SJCRH30 (cell line): Measurements from ENCODE around the gene GRWD1. TPM values are rescaled to one million over a fixed set of nuclear protein-coding genes. Genes with fewer than 3 reads are reported as not detected.

Source experiments
- DNase-seq, 2 experiments: peaks; one replicate each; pipeline ENCODE4 v3.0.0-alpha.2; 2015 to 2020
- H3K27ac ChIP-seq: fragments of 250-450 bp; sonication (Bioruptor Pico); 2 replicates; pipeline ENCODE4 v1.5.1; 2020; ENCODE audit warnings: mild to moderate bottlenecking, moderate library complexity
- H3K27me3 ChIP-seq: fragments of 250-450 bp; sonication (Bioruptor Pico); 2 replicates; pipeline ENCODE4 v1.5.1; 2020; ENCODE audit warnings: mild to moderate bottlenecking, moderate library complexity
- H3K36me3 ChIP-seq: fragments of 250-450 bp; sonication (Bioruptor Pico); 2 replicates; pipeline ENCODE4 v1.5.1; 2020; ENCODE audit warnings: mild to moderate bottlenecking, moderate library complexity
- H3K4me1 ChIP-seq: fragments of 250-450 bp; sonication (Bioruptor Pico); 2 replicates; pipeline ENCODE4 v1.5.1; 2020; ENCODE audit warnings: mild to moderate bottlenecking, moderate library complexity
- H3K4me3 ChIP-seq: fragments of 250-450 bp; sonication (Bioruptor Pico); 2 replicates; pipeline ENCODE4 v1.5.1; 2020; ENCODE audit warnings: mild to moderate bottlenecking, moderate library complexity
- H3K9me3 ChIP-seq: fragments of 250-450 bp; sonication (Bioruptor Pico); replicated peaks from 2 replicates; pipeline ENCODE4 v1.5.1; 2020; ENCODE audit warnings: mild to moderate bottlenecking, moderate library complexity
- total RNA-seq: library from RNA; depleted of rRNA; stranded (reverse); fragments of >200 nt; shearing (Covaris generic); gene quantifications from 2 replicates; pipeline ENCODE4 v1.2.3, GENCODE V29; 2014; rRNA removed

GRWD1 gene
- 40.4 and 44.6 TPM in 2 replicates for total RNA-seq

DNA sequence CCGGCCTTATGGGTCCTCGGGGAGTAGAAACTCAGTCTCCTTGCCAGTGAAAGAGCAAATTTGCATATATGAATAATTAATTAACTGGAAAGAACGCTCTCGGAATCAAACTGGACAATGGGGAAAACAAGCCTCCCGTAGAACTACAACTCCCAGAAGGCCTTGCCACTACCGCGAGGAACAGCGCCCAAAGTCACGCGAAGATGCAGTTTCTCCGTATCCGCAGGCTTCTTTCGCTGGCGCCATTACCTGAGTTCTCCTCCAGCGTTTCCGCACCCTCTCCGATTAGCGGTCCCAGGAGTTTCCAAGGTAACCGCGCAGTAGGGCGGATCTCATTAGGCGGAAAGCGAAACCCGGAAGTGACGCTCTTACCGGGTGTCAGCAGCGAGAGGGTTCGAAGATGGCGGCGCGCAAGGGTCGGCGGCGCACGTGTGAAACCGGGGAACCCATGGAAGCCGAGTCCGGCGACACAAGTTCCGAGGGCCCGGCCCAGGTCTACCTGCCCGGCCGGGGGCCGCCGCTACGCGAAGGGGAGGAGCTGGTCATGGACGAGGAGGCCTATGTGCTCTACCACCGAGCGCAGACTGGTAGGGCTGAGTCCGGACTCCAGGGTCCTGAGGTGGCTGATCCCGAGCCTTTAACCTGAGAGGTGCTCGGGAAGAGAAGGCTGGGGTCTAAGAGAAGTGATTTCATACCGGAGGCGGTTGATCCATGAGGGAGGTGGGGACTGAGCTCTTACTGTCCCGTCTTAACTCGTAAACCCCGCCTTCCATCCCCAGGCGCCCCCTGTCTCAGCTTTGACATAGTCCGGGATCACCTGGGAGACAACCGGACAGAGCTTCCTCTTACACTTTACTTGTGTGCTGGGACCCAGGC is at the start of gene GRWD1:
Gene GRWD1, plus strand, starts transcription at position 378 of the 876 bp plus-strand sequence. Its CDS starts 23 bp downstream, at position 401.
- DNase-seq, result peak; percentile 91 to 96
- H3K9me3 ChIP-seq, result no peaks in the 10 kb centered on the region
- H3K27ac ChIP-seq, result peak within 1 kb of the TSS; percentile 75
- peaks cover 25% of the 10 kb centered on the region for H3K36me3 ChIP-seq
- H3K4me3 ChIP-seq, result peak within 1 kb of the TSS; percentile 92
- H3K27me3 ChIP-seq, result no peaks in the 10 kb centered on the region
- H3K4me1 ChIP-seq, result peaks cover 4% of the 10 kb centered on the region; the same call in 1 of the 2 replicates

GRCh38 chr19:48396016-48396823 is 49.6 kb upstream of the GRWD1 start:
- Histone ChIP-seq H3K4me1 (peaks cover 13% of the 10 kb centered on the region; the same call in 1 of the 2 replicates), H3K27me3 (peaks cover 43% of the 10 kb centered on the region), H3K9me3 (no peaks in the 10 kb centered on the region), H3K4me3 (no peak overlapping the region), H3K36me3 (no peaks in the 10 kb centered on the region), H3K27ac (no peak overlapping the region)
- DNase-seq, result peak; percentile 46 to 52

GRCh38 chr19:48396824-48397176 is 49.0 kb upstream of the GRWD1 start:
- H3K9me3 ChIP-seq, result no peaks in the 10 kb centered on the region
- peaks cover 43% of the 10 kb centered on the region for H3K27me3 ChIP-seq
- no peak for DNase-seq
- H3K27ac ChIP-seq, result no peak overlapping the region
- peaks cover 13% of the 10 kb centered on the region; the same call in 1 of the 2 replicates for H3K4me1 ChIP-seq
- no peaks in the 10 kb centered on the region for H3K36me3 ChIP-seq
- H3K4me3 ChIP-seq, result no peak overlapping the region

DNA sequence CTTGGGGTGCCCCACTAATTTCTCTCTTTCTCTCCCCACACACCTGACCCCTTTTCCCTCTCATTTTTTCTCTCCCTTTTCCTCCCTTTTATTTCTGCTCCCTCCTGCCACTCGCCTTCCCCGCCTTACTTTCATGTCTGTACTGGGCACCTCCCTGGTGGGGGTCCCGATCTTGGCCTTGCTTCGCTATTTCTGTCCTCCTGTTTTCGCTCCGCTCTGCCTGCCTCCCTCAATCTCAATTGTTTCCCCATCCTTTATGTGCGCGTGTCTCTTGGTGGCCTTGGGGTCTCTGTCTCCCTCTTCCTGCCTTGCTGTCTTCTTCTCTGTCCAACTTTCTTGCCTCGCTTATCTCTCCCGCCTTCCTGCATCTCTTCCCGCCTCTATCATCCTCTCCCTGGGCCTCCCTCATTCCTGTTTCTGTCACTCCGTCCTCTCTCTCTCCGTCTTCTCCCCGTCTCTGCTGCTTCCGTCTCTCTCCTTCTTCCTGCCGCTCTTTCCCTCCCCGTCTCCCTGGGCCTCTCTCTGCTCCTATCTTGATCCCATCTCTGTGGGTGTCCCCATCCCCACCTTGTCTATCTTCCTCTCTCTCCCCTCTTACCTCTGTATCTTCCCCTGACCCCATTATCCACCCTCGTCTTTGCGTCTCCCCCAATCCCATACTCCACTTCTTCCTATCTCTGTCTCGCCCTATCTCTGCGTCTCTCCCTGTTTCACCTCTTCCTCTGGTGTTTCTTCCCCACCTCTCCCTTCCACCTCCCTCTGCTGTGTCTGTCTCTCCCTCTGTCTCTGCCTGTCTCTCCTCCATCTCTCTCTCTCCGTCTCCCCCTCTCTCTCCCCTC is 48.3 kb upstream of the GRWD1 start:
- Histone ChIP-seq H3K27ac (no peak overlapping the region), H3K27me3 (peaks cover 43% of the 10 kb centered on the region), H3K4me1 (peaks cover 13% of the 10 kb centered on the region; the same call in 1 of the 2 replicates), H3K4me3 (no peak overlapping the region), H3K36me3 (no peaks in the 10 kb centered on the region), H3K9me3 (no peaks in the 10 kb centered on the region)
- DNase-seq, result no peak

GRCh38 chr19:48398102-48398374 is 47.7 kb upstream of the GRWD1 start:
- Histone ChIP-seq H3K27me3 (peaks cover 37% of the 10 kb centered on the region), H3K36me3 (no peaks in the 10 kb centered on the region), H3K4me3 (no peak overlapping the region), H3K4me1 (peaks cover 13% of the 10 kb centered on the region; the same call in 1 of the 2 replicates), H3K27ac (no peak overlapping the region), H3K9me3 (no peaks in the 10 kb centered on the region)
- no peak for DNase-seq

- Histone ChIP-seq H3K36me3 (no peaks in the 10 kb centered on the region), H3K4me1 (peaks cover 13% of the 10 kb centered on the region; the same call in 1 of the 2 replicates), H3K27me3 (peaks cover 31% of the 10 kb centered on the region), H3K4me3 (no peak overlapping the region), H3K27ac (no peak overlapping the region), H3K9me3 (no peaks in the 10 kb centered on the region)
- DNase-seq, result no peak
These were observed 47.2 kb upstream of the GRWD1 start for GRCh38 chr19:48398375-48399235.

- H3K27me3 ChIP-seq, result peaks cover 19% of the 10 kb centered on the region
- peak overlapping the region; percentile 52 for H3K4me3 ChIP-seq
- DNase-seq, result peak; percentile 80 to 82
- peaks cover 11% of the 10 kb centered on the region; the same call in 1 of the 2 replicates for H3K4me1 ChIP-seq
- H3K36me3 ChIP-seq, result no peaks in the 10 kb centered on the region
- H3K27ac ChIP-seq, result peak overlapping the region; percentile 50
- no peaks in the 10 kb centered on the region for H3K9me3 ChIP-seq
These were observed 45.6 kb upstream of the GRWD1 start for GRCh38 chr19:48400018-48400742.

DNA sequence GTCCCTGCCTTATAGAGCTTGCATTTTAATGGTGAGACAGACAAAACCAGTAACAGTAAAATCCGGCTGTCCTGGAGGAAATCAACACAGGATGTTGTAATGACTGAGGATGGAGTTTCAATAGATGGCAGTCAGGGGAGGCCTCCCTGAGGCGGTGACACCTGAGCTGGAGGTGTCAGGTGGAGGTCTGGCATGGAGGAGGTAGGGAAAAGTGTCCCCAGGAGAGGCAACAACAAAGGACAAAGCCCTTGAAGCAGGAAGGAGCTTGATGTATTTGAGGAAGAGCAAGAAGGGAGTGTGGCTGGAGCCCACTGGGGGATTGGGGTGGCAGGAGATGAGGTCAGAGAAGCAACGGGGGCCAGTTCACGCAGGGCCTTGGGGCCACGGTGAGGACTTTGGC is 44.5 kb upstream of the GRWD1 start:
- H3K4me3 ChIP-seq, result no peak overlapping the region
- no peak overlapping the region for H3K27ac ChIP-seq
- no peaks in the 10 kb centered on the region for H3K36me3 ChIP-seq
- H3K27me3 ChIP-seq, result peaks cover 11% of the 10 kb centered on the region
- H3K9me3 ChIP-seq, result no peaks in the 10 kb centered on the region
- peaks cover 9% of the 10 kb centered on the region; the same call in 1 of the 2 replicates for H3K4me1 ChIP-seq
- DNase-seq, result no peak

DNA sequence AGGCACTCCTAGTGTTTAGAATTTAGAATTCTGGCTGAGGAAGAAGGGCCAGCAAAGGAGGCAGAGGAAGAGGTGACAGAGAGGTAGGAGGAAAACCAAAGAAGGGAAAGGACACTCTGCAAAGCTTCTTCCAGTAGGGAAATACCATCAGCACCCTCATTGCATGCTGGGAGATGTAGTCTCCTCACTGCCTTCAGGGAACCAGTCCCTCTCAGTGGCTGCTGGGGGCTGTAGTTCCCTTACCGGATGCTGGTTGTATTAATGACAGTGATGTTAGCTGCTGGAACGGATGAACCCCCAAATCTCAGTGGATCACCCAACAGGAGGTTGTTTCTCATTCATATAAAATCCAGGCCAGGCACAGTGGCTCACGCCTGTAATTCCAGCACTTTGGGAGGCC is 42.2 kb upstream of the GRWD1 start:
- no peaks in the 10 kb centered on the region for H3K27me3 ChIP-seq
- no peaks in the 10 kb centered on the region for H3K4me1 ChIP-seq
- DNase-seq, result peak; percentile 68 to 73
- H3K4me3 ChIP-seq, result no peak overlapping the region
- no peaks in the 10 kb centered on the region for H3K36me3 ChIP-seq
- no peak overlapping the region for H3K27ac ChIP-seq
- H3K9me3 ChIP-seq, result no peaks in the 10 kb centered on the region

DNA sequence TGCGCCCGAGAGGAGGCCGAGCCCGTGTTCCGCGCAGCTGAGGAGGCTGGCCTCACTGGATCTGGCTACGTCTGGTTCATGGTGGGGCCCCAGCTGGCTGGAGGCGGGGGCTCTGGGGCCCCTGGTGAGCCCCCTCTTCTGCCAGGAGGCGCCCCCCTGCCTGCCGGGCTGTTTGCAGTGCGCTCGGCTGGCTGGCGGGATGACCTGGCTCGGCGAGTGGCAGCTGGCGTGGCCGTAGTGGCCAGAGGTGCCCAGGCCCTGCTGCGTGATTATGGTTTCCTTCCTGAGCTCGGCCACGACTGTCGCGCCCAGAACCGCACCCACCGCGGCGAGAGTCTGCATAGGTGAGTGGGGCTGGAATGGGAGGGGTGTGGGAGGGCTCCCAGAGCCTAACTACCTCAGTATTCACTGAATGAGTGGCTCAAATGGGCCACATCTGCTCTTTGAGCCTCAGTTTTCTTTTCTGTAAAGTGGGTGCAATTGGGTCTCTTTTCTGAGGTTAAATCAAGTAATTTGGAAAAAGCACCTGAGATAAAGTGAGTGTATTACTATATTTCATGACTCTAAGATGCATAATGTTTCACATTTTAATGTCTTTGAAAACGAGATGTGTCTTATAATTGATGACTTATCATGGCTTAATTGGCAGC is 40.6 kb upstream of the GRWD1 start:
- no peak for DNase-seq
- Histone ChIP-seq H3K27ac (no peak overlapping the region), H3K27me3 (no peaks in the 10 kb centered on the region), H3K9me3 (no peaks in the 10 kb centered on the region), H3K36me3 (no peaks in the 10 kb centered on the region), H3K4me1 (no peaks in the 10 kb centered on the region), H3K4me3 (no peak overlapping the region)

DNA sequence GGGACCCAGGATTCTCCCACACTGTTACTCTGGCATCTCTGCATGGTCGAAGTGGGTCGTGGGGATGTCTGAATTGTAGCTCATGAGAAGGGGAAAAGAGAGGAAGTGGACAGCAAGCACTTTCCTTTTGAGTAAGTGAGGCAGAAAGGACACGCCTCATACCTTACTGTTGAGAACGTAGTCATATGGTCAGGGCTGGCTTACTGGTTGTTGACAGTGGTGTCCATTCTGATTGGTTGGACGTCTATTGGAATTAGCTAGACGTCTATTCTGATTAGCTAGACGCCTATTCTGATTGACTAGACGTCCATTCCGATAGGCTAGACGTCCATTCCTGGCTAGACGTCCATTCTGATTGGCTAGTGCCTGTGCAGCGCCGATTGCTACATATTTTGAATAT is 39.9 kb upstream of the GRWD1 start:
- Histone ChIP-seq H3K27me3 (no peaks in the 10 kb centered on the region), H3K27ac (no peak overlapping the region), H3K4me1 (no peaks in the 10 kb centered on the region), H3K4me3 (no peak overlapping the region), H3K9me3 (no peaks in the 10 kb centered on the region), H3K36me3 (no peaks in the 10 kb centered on the region)
- no peak for DNase-seq

DNA sequence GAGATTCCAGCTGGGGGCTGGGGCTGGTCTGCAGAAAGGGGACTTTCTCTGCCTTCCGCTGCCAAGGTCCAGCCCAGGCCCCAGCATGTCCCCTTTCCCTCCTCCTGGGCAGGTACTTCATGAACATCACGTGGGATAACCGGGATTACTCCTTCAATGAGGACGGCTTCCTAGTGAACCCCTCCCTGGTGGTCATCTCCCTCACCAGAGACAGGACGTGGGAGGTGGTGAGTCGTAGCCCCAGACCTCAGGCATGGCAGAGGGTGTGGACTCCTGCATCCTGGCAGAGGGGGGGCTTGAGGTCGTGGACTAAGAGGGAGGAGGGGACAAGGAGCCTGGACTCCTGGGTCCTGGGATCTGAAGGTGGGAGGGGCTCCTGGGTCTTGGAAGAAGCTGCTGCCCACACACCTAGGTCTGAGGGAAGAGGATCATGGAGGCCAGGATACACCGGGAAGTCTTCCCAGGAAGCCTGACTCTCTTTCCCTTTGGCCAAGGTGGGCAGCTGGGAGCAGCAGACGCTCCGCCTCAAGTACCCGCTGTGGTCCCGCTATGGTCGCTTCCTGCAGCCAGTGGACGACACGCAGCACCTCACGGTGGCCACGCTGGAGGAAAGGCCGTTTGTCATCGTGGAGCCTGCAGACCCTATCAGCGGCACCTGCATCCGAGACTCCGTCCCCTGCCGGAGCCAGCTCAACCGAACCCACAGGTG is 31.8 kb upstream of the GRWD1 start:
- Histone ChIP-seq H3K4me3 (no peak overlapping the region), H3K27me3 (no peaks in the 10 kb centered on the region), H3K4me1 (no peaks in the 10 kb centered on the region), H3K27ac (no peak overlapping the region), H3K36me3 (no peaks in the 10 kb centered on the region), H3K9me3 (no peaks in the 10 kb centered on the region)
- DNase-seq, result no peak
